D341Med (cell line): ENCODE measurements around the gene RTL3.

Source experiments
- DNase-seq: peaks from one replicate; pipeline ENCODE4 v3.0.0; 2012; ENCODE audit warnings: low spot score

The RTL3 gene

DNA sequence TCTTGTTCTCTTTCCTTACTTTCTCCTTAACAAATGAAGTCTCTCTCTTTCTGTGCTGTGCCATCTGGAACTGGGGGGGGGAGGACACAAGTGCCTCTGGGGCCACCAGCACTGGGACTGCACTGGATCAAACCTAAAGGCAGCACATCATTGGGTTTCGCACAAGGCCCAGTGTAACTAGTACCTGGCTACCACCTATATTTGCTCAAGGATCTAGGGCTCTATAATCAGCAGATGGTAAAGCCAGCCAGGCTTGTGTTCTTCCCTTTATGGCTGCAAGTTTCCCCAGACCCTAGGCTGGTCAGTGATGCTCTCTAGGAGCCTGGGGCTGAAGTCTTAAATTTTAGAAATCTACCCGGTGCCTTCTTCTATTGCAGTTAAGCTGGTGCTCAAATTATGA lies 40.1 kb downstream of the RTL3 start:
- no peak for DNase-seq

DNA sequence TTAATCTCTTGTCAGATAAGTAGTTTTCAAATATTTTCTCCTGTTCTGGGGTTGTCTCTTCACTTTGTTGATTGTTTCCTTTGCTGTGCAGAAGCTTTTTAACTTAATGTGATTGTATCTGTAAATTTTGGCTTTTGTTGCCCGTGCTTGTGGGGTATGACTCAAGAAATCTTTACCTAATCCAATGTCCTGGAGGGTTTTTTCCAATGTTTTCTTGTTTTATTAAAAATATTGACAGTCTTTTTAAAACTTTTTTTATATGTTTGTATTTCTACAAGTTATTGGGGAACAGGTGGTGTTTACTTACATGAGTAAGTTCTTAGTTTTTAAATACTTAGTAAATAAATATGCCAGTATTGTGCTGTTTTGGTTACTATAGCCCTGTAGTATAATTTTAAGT lies 44.9 kb downstream of the RTL3 start:
- no peak for DNase-seq
